IPS DF 6.9 (cell line): ENCODE results near the gene EIF1B.

Experiments used
- DNase-seq: peaks from one replicate; pipeline ENCODE4 v3.0.0-alpha.2; 2013; ENCODE audit warnings: low read depth, low spot score
- H3K27ac ChIP-seq: one replicate; pipeline ENCODE4 v1.5.1; 2013; ENCODE audit warnings: low read length, control low read depth
- H3K27me3 ChIP-seq: 2 replicates; pipeline ENCODE4 v1.6.1; 2013; ENCODE audit warnings: mild to moderate bottlenecking, low read length; ENCODE audit not compliant: control insufficient read depth, insufficient read depth
- H3K36me3 ChIP-seq: 2 replicates; pipeline ENCODE4 v1.6.1; 2013; ENCODE audit warnings: low read length; ENCODE audit not compliant: control insufficient read depth, insufficient read depth
- H3K4me1 ChIP-seq: 2 replicates; pipeline ENCODE4 v1.6.1; 2013; ENCODE audit warnings: low read length; ENCODE audit not compliant: control insufficient read depth, insufficient read depth
- H3K4me3 ChIP-seq: 2 replicates; pipeline ENCODE4 v1.5.1; 2013; ENCODE audit warnings: mild to moderate bottlenecking, low read length
- H3K9me3 ChIP-seq: 2 replicates; pipeline ENCODE4 v1.6.1; 2013; ENCODE audit warnings: low read length, inconsistent platforms; ENCODE audit not compliant: control insufficient read depth, insufficient read depth
- WGBS: extraction: QIAGEN DNeasy Blood & Tissue Kit; methylation state at CpG from one replicate; pipeline ENCODE4 v1.1.7; 2013; ENCODE audit warnings: mixed read lengths, missing lambda C conversion rate; ENCODE audit not compliant: insufficient read length, insufficient coverage; 5-methylcytosine and 5-hydroxymethylcytosine counted together

The EIF1B gene

GRCh38 chr3:40290396-40290795 is 19.1 kb upstream of the EIF1B start:
- Histone ChIP-seq H3K27me3 (no peaks in the 10 kb centered on the region), H3K27ac (no peak overlapping the region), H3K4me1 (peaks cover 2% of the 10 kb centered on the region; the same call in 1 of the 2 replicates), H3K36me3 (no peaks in the 10 kb centered on the region), H3K9me3 (no peaks in the 10 kb centered on the region), H3K4me3 (no peak overlapping the region)
- no peak for DNase-seq
- no CpG with 5 or more reads among the region's 6 CpGs for WGBS

GRCh38 chr3:40291471-40291870 is 18.0 kb upstream of the EIF1B start:
- H3K4me1 ChIP-seq: peaks cover 2% of the 10 kb centered on the region; the same call in 1 of the 2 replicates
- no peak overlapping the region for H3K27ac ChIP-seq
- DNase-seq: no peak
- WGBS: no CpG with 5 or more reads among the region's 4 CpGs
- H3K27me3 ChIP-seq: no peaks in the 10 kb centered on the region
- no peaks in the 10 kb centered on the region for H3K9me3 ChIP-seq
- H3K4me3 ChIP-seq: no peak overlapping the region
- H3K36me3 ChIP-seq: no peaks in the 10 kb centered on the region

- peak; percentile 27 for DNase-seq
- Histone ChIP-seq H3K27me3 (no peaks in the 10 kb centered on the region), H3K27ac (no peak overlapping the region), H3K9me3 (no peaks in the 10 kb centered on the region), H3K36me3 (no peaks in the 10 kb centered on the region), H3K4me3 (no peak overlapping the region), H3K4me1 (peaks cover 2% of the 10 kb centered on the region; the same call in 1 of the 2 replicates)
- WGBS: no CpG with 5 or more reads among the region's 4 CpGs
Observed at GRCh38 chr3:40292637-40293349, 16.7 kb upstream of the EIF1B start.

GRCh38 chr3:40294434-40294833 is 15.1 kb upstream of the EIF1B start:
- H3K27ac ChIP-seq: no peak overlapping the region
- no peaks in the 10 kb centered on the region for H3K36me3 ChIP-seq
- WGBS: no CpG with 5 or more reads among the region's 1 CpG
- peaks cover 2% of the 10 kb centered on the region; the same call in 1 of the 2 replicates for H3K4me1 ChIP-seq
- H3K27me3 ChIP-seq: no peaks in the 10 kb centered on the region
- H3K9me3 ChIP-seq: no peaks in the 10 kb centered on the region
- DNase-seq: no peak
- no peak overlapping the region for H3K4me3 ChIP-seq

- H3K27ac ChIP-seq: no peak overlapping the region
- no peak overlapping the region for H3K4me3 ChIP-seq
- H3K36me3 ChIP-seq: no peaks in the 10 kb centered on the region
- H3K27me3 ChIP-seq: no peaks in the 10 kb centered on the region
- no peaks in the 10 kb centered on the region; the same call in 1 of the 2 replicates for H3K4me1 ChIP-seq
- no peak for DNase-seq
- no CpG with 5 or more reads among the region's 2 CpGs for WGBS
- H3K9me3 ChIP-seq: no peaks in the 10 kb centered on the region
Observed at GRCh38 chr3:40298075-40298474, 11.4 kb upstream of the EIF1B start.

- Histone ChIP-seq H3K36me3 (no peaks in the 10 kb centered on the region), H3K4me1 (peaks cover under 1% of the 10 kb centered on the region; the same call in 1 of the 2 replicates), H3K27ac (no peak overlapping the region), H3K4me3 (no peak overlapping the region), H3K27me3 (no peaks in the 10 kb centered on the region), H3K9me3 (no peaks in the 10 kb centered on the region)
- DNase-seq: no peak
- no CpG with 5 or more reads among the region's 5 CpGs for WGBS
Observed at GRCh38 chr3:40299130-40299720, 10.3 kb upstream of the EIF1B start.

GRCh38 chr3:40299721-40300335 is 9.7 kb upstream of the EIF1B start:
- H3K4me3 ChIP-seq: no peak overlapping the region
- no peaks in the 10 kb centered on the region for H3K9me3 ChIP-seq
- H3K27ac ChIP-seq: no peak overlapping the region
- no peaks in the 10 kb centered on the region for H3K27me3 ChIP-seq
- no peaks in the 10 kb centered on the region for H3K36me3 ChIP-seq
- peaks cover 2% of the 10 kb centered on the region; the same call in 1 of the 2 replicates for H3K4me1 ChIP-seq
- WGBS: no CpG with 5 or more reads among the region's 3 CpGs
- no peak for DNase-seq

- Histone ChIP-seq H3K27ac (no peak overlapping the region), H3K27me3 (no peaks in the 10 kb centered on the region), H3K36me3 (no peaks in the 10 kb centered on the region), H3K9me3 (no peaks in the 10 kb centered on the region), H3K4me1 (peaks cover 2% of the 10 kb centered on the region; the same call in 1 of the 2 replicates), H3K4me3 (no peak overlapping the region)
- no peak for DNase-seq
- WGBS: no CpG with 5 or more reads among the region's 1 CpG
Observed at GRCh38 chr3:40302784-40303183, 6.7 kb upstream of the EIF1B start.

- Histone ChIP-seq H3K27ac (no peak overlapping the region), H3K4me1 (peaks cover 5% of the 10 kb centered on the region), H3K27me3 (no peaks in the 10 kb centered on the region), H3K36me3 (no peaks in the 10 kb centered on the region), H3K9me3 (no peaks in the 10 kb centered on the region), H3K4me3 (no peak overlapping the region)
- DNase-seq: no peak
- WGBS: no CpG with 5 or more reads among the region's 2 CpGs
Observed at GRCh38 chr3:40304352-40304751, 5.2 kb upstream of the EIF1B start.

- no peaks in the 10 kb centered on the region for H3K36me3 ChIP-seq
- no peak overlapping the region for H3K27ac ChIP-seq
- H3K27me3 ChIP-seq: no peaks in the 10 kb centered on the region
- no peaks in the 10 kb centered on the region for H3K9me3 ChIP-seq
- H3K4me3 ChIP-seq: no peak overlapping the region
- H3K4me1 ChIP-seq: peaks cover 5% of the 10 kb centered on the region
- no CpG with 5 or more reads among the region's 3 CpGs for WGBS
- DNase-seq: no peak
Observed at GRCh38 chr3:40306336-40306735, 3.2 kb upstream of the EIF1B start.
